DMS153 treated with DMSO at 0.1 percent for 48 hours (cell line): ENCODE measurements around the gene HYDIN.

ENCODE experiments used
- DNase-seq: peaks from one replicate; lab custom pipeline; 2025; ENCODE audit not compliant: unreplicated experiment; lab: John Stamatoyannopoulos, UW

The HYDIN gene

DNA sequence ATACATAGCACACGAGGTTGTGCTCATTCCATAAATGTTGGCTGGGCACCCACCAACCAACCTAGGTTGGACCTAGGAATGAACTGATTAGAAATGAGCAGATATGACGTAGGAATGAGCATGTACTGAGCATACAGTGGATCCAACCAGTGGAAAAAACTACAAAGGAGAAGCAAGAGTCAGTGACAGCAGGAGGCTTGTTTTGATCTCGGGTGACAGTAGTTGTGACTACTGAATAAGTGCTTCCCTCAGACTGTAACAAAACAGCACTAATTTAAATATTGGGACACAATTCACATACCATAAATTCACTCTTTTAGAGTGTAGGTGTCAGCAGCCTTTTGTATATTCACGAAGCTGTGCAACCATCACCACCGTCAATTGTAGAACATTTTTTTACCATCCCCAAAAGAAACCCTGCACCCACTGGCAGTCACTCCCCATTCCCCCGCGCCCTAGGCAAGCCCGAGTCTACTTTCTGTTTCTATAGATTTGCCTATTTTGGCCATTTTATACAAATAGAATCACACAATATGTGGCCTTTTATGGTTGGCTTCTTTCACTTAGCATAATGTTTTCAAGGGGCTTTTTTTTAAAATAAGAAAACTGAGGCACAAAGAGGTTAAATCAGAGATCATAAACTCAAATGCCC lies 436.5 kb downstream of the HYDIN start:
- no peak for DNase-seq

GRCh38 chr16:70790815-70791214 lies 439.7 kb downstream of the HYDIN start:
- DNase-seq = no peak

DNA sequence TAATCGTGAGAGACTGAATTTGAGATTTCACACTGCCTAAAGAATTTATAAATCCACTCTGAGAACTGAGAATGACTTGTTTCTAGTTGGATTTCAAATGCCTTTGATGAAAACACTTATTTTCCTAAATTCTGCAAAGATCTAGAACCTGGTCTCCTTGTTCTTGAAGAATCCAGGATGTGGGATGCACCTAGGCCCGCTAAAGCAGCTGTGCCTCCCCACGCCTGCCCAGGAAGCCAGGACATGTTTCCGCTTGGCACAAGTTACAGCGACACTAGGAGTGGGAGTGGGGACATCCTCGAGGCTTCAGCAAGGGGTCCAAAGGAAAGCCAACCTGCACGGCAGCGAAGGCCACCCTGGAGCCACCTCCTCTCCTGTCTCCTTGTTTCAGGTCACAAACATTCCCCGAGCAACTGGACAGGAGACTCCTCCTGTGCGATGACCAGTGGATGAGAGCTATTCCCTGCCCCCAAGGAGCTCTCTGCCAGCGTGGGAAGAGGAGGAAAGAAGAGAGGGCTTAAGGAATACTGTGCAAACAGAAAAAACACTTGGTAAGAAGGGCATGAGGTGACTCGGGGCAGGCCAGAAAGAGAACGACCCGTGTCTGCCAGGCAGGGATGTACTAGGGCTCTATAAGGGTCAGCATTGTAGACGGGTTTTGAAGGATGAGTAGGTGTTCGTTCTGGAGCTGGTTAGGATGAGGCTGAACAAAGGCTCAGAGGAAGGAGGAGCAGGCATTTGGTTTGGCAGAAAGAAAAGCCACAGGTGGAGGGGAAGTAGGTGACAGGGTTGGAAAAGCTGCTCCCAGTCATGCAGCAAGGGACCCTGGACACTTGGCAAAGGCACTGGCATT lies 440.7 kb downstream of the HYDIN start:
- no peak for DNase-seq

GRCh38 chr16:70788668-70789594 lies 441.6 kb downstream of the HYDIN start:
- DNase-seq = no peak

DNA sequence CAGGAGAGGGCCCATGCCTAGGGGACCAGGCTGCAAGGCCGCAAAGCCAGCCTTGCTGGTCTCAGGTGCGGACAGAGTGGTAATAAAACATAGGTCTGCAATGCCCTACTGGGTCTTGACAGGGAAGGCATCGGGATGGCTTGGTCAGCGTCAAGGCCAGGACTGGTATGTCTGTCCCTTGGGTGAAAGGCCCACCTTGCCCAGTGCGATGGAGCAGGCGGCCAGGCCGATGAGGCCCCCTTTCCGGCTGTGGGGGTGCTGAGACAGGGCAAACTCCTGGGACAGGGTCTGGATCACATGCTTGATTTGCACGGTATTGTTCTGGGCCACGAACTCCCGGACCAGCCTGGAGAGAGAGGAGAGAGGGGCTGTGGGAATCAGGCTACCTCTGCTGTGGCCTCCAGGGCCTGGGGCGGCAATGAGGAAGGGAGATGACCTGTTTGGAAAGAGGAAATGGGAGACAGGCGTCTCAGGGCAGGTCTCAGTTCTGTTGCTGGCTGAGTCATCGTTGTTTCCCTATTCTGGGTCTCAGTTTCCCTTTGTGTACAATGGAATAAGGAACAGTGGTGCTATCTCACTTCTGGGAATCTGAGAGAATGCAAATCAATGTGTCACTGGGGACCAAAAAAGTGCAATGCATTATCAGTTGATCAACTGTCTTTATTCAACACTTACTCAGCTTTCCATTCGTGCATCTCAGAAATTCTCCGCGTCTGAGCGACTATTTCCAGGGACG lies 444.3 kb downstream of the HYDIN start:
- DNase-seq = no peak

GRCh38 chr16:70784692-70785555 lies 445.6 kb downstream of the HYDIN start:
- DNase-seq = no peak

DNA sequence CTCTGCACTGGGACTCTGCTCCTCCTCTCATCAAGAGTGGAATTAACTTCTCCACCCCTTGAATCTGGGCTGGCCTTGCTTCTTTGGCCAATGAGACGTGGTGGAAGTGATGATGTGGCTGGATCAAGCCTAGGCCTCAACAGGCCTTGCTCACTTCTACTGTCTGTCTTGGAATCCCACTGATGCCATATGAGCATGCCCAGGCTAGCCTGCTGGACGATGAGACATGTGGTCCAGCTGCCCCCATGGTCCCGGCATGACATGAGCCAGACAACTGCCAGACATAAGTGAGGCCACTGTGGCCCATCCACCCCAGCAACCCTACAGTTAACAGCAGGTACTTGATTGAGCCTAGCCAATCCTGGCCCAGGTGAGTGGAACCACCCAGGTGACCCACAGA lies 448.3 kb downstream of the HYDIN start:
- no peak for DNase-seq

DNA sequence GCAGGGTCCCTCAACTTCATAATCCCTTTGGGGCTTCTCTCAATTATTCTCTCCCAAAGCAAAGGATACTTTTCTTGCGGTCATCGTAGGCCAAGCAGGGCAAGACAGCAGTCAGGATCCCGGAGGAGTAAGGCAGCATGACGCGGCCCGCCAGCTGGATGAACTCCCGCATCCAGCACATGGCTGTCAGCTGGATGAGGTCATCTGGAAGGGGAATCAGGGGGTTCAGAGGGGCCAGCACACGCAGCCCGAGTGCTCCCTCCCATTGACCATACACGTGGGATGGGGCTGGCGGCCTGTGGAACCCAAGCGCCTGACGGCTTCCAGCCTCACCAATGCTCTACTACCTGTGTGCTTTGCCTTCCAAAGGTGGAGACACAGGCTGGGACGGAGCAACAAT lies 448.7 kb downstream of the HYDIN start:
- no peak for DNase-seq

DNA sequence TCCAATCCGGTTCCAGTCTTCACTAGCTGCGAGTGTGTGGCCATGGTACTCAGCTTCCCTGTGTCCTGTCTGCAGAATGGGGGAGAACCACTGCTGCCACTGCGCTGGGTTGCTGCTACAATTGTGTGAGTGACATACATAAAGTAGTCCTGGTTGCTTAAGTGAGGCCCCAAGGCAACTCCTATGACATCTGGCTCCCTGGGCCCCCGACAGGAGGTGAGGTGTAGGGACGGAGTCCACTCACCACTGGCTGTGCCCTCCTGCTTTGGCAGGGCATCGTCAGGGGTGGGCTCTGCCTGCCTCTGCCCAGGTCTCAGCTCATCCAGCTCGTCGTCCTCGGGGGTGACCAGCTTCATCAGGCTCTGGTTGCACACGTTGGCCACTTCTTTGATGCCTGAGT lies 450.0 kb downstream of the HYDIN start:
- no peak for DNase-seq

GRCh38 chr16:70779361-70779760 lies 451.2 kb downstream of the HYDIN start:
- DNase-seq = no peak

DNA sequence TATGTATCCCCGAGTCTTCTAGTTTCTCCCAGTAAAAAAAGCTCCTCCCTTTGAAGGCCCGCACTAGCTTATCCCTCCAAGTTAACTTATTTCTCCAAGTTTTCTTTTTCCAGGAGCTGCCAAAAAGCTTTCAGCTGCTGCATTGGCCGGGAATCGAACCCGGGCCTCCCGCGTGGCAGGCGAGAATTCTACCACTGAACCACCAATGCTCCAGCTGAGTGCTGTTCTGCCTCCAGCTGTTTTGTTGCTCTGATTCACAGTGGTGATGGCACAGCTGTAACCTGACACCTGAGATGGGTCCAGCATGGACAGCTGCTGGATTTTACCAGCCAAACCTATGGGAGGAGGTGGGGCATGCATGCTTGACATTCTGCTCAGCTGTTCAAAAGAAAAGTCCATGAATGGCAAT lies 451.6 kb downstream of the HYDIN start:
- no peak for DNase-seq

- no peak for DNase-seq
These were observed 452.5 kb downstream of the HYDIN start for GRCh38 chr16:70777973-70778406.

DNA sequence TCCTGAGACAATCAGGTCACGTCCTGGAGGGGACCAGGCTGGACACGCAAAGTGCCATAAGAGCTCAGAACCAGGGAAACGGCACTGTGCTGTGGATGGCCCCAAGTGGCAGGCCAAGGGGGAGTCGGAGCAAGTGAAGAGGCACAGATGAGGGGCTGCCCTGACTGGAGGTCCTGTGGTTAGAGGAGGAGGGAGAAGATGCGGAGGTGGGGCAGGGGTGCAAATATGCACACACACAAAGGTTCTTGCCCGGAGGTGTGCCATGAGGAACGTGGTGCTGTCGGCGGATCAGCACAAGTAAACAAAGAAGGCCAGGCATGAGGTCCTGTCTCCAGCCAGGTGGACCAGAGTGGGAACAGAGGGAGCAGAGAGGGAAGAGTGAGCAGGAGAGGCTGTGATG lies 453.0 kb downstream of the HYDIN start:
- no peak for DNase-seq

GRCh38 chr16:70775399-70775798 lies 455.1 kb downstream of the HYDIN start:
- no peak for DNase-seq

DNA sequence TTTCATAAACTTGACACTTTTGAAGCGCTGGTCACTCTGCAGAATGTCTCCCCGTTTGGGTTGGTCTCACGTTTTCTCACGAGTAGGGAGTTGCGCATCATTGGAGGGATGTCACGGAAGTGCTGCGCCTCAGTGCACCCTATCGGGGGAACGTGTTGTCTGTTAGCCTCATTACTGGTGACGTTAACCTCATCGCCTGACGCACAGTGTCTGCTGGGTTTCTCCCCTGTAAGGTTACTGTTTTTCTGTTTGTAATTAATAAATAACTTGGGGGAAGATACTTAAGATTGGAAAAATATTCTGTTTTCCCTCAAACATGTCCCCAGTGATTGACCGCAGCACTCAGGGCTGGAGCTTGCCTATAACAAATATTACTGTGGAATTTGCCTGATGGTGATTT lies 456.3 kb downstream of the HYDIN start:
- no peak for DNase-seq

GRCh38 chr16:70772493-70772892 lies 458.0 kb downstream of the HYDIN start:
- DNase-seq = no peak

DNA sequence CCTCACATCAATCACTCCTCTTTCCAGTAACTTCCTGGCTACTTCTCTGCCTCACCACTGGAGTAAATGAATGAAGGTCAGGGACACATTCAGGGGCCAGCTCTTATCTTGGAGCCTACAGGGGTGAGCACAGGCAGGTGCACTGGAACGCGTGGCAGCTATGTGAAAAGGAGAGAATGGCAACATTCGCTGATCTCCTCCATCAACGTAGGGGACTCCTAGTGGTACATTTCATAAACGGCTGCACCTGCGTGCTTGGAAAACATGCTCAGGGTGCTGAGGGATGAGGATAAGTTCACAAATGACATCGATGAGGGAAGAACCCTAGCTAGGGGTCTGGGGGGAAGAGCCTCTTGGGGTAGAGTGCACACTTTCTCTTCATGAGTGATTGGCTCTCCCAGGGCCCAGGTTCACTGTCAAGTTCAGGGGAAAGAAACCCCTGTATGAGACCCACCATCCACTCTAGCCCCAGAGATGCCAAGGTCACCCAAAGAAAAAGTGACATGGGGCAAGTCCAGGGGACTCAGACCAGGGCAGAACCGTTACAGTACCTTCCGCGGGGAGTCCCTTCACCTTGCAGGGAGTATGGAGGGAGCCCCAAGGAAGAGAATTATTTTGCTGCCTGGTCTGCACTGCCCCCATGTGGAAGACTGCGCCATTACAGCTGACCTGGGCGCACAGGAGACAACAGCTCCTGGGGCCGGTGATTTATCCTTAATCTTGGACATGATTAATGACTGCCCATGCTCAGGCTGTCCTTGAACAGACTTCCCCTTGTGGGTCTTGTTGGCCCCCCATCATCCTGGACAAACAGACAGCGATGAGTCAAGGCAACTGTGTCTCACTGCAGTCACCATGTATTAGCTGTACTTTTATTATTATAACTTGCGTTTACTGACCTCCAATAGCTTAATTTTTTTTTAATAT lies 459.6 kb downstream of the HYDIN start:
- peak; percentile 11 for DNase-seq

GRCh38 chr16:70770291-70770625 lies 460.3 kb downstream of the HYDIN start:
- DNase-seq = no peak

GRCh38 chr16:70769761-70770160 lies 460.8 kb downstream of the HYDIN start:
- no peak for DNase-seq
